NT2/D1 (cell line): ENCODE measurements around the gene ACTR1A.

Experiments
- SUZ12 ChIP-seq: IDR thresholded peaks from 2 replicates; pipeline ENCODE4 v1.6.1; 2011; ENCODE audit not compliant: insufficient read length, insufficient read depth; ENCODE audit errors: extremely low read depth
- YY1 ChIP-seq: IDR thresholded peaks from 2 replicates; pipeline ENCODE4 v1.6.1; 2011; ENCODE audit not compliant: insufficient read length, insufficient read depth
- ZNF274 ChIP-seq: IDR thresholded peaks from 2 replicates; pipeline ENCODE4 v1.6.1; 2011; ENCODE audit warnings: mild to moderate bottlenecking, low read depth, low read length

DNA sequence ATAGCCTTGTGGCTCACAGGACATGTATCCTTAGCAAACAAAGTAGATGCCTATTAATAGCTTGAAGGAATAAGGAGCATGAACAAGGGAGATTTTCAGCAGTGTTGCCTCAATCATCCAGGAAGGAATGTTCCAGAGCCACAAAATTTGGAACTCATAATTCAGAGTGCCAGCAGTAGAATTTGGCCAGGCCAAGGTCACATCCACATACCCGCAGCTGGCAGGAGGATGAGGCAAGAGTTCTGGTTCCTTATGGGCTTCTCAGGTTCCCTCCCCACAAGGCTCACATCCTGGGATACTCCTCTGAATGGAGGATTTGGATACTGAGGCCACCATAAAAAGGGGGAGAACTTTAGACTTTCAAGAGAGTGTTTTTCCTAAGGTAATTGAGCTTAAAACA is 47.0 kb upstream of the ACTR1A start:
- TF ChIP-seq YY1 (no peak), SUZ12 (no peak), ZNF274 (no peak)
